Lower lobe of right lung (tissue), 2 donors: ENCODE results near the gene TES. TPM values are rescaled to one million over a fixed set of nuclear protein-coding genes. Genes with fewer than 3 reads are reported as not detected.

Experiments
- ATAC-seq, 2 donors: fragments of 200-7000 bp; cut with Tn5 transposase; one replicate each; pipeline ENCODE4 v1.9.1; 2020 to 2022; ENCODE audit warnings: mild to moderate bottlenecking in 2 of 2, moderate library complexity in 2 of 2
- DNase-seq: peaks from one replicate; pipeline ENCODE4 v3.0.0-alpha.2; 2020
- H3K27ac ChIP-seq: fragments of 200-600 bp; one replicate; pipeline ENCODE4 v1.8.0; 2022
- H3K27me3 ChIP-seq: fragments of 200-600 bp; one replicate; pipeline ENCODE4 v1.8.0; 2022; ENCODE audit warnings: low read depth
- H3K36me3 ChIP-seq: fragments of 200-600 bp; one replicate; pipeline ENCODE4 v1.8.0; 2022; ENCODE audit warnings: mild to moderate bottlenecking
- H3K4me1 ChIP-seq: fragments of 200-600 bp; one replicate; pipeline ENCODE4 v1.8.0; 2022
- H3K4me3 ChIP-seq: fragments of 200-600 bp; one replicate; pipeline ENCODE4 v1.8.0; 2022; ENCODE audit warnings: mild to moderate bottlenecking
- H3K9me3 ChIP-seq: fragments of 200-600 bp; one replicate; pipeline ENCODE4 v1.8.0; 2022
- CTCF ChIP-seq: fragments of 200-600 bp; IDR thresholded peaks from one replicate; pipeline ENCODE4 v1.8.0; 2022; ENCODE audit warnings: antibody characterized with exemption, mild to moderate bottlenecking
- intact Hi-C: fragments of 100-400 bp; cut with DNase I; formaldehyde crosslinking; loops from one replicate; pipeline ENCODE4 v1.11.0; 2022
- total RNA-seq: library from RNA; stranded (reverse); fragmentation: NEBNext Ultra II Directional; extraction: Animal tissue kit (Norgen Biotek cat#: 25700); gene quantifications from one replicate; pipeline ENCODE4 v1.2.1, GENCODE V29; 2021
- donor health status: DM: no; HTN: yes; CAD: no; lungs with severe emphysema.

The TES gene
- total RNA-seq, 1 donor from 2014 or later = 74.5 TPM

DNA sequence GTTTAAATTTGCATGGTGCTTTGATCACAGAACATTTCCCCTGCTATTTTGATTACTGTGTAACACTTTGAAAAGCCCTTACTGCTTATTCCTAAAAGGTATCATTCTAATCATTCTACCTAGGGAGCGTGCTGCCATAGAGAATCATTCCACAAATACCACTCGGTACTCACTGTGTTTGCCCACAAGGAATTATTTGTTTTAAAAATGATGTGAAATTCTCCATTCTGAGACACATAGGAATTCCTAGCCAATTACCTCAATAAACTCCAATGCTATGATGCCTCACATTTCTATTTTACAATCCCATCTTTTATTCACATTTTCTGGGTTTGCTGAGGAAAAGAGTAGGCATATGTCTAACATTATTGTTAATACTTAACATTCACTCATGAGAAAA lies 16.2 kb upstream of the TES start:
- H3K4me3 ChIP-seq = no peak overlapping the region
- H3K27me3 ChIP-seq = no peaks in the 10 kb centered on the region
- no peaks in the 10 kb centered on the region for H3K9me3 ChIP-seq
- intact Hi-C loops = no loop called here
- ATAC-seq = peak in 1 of 2 donors; percentile 58
- no peak overlapping the region for H3K27ac ChIP-seq
- no peaks in the 10 kb centered on the region for H3K4me1 ChIP-seq
- DNase-seq = no peak
- TF ChIP-seq CTCF = no peak
- no peaks in the 10 kb centered on the region for H3K36me3 ChIP-seq

DNA sequence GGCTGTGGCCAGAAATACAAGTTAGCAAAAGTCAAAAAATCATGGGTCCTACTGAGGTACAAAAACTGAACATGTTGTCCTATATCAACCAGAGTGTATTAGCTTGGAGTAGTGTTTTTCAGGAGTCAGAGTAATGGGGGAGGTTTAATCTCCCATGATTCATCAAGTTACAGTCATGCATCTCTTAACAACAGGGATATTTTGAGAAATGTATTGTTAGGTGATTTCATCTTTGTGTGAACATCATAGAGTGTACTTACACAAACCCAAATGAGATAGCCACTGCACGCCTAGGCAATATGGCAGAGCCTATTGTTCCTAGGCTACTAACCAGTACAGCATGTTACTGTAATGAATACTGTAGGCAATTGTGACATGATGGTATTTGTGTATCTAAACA lies 14.9 kb upstream of the TES start:
- Histone ChIP-seq H3K27ac (no peak overlapping the region), H3K4me1 (no peaks in the 10 kb centered on the region), H3K36me3 (no peaks in the 10 kb centered on the region), H3K27me3 (no peaks in the 10 kb centered on the region), H3K4me3 (no peak overlapping the region), H3K9me3 (no peaks in the 10 kb centered on the region)
- ATAC-seq (no peak), DNase-seq (no peak)
- TF ChIP-seq CTCF = no peak
- intact Hi-C loops = no loop called here

DNA sequence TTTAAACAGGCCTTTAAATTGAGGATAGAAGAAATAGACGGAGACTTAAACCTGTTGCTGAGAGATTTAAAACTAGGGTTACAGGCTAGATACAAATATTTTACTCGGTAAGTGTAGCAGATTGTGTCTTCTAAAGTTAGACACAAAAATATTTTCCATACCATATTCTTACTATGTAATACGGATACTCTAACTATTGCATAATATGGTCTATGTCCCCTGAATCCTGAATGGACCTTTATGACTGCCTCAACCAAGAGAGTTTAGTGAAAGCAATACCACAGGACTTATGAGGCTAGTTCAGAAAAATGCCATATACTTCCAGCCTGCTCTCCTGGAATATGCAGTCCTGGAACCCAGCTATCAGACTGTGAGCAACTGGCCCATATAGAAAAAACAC lies 13.4 kb upstream of the TES start:
- H3K4me3 ChIP-seq = no peak overlapping the region
- no peak for ATAC-seq
- H3K36me3 ChIP-seq = no peaks in the 10 kb centered on the region
- TF ChIP-seq CTCF = no peak
- H3K4me1 ChIP-seq = no peaks in the 10 kb centered on the region
- intact Hi-C loops = no loop called here
- no peak for DNase-seq
- no peaks in the 10 kb centered on the region for H3K9me3 ChIP-seq
- no peaks in the 10 kb centered on the region for H3K27me3 ChIP-seq
- no peak overlapping the region for H3K27ac ChIP-seq

DNA sequence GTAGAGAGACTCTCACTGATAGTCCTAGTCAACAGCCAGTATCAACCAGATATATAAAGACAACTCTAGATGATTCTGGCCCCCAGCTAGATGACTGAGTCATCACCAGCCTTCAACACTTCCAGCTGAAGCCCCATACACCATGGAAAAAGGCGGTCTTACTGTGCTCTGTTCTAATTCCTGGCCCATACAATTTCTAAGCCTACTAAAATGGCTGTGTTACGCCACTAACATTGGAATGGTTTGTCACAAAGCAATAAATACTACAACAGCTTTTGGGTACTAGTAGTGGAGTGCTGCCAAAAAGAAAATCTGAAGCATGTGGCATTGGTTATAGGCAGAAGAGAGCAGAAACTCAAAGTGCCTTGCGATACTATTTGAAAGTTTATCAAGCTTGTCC lies 13.0 kb upstream of the TES start:
- no peaks in the 10 kb centered on the region for H3K4me1 ChIP-seq
- no peak for TF ChIP-seq CTCF

GRCh38 chr7:116198748-116199410 lies 11.5 kb upstream of the TES start:
- Histone ChIP-seq H3K27me3 (no peaks in the 10 kb centered on the region), H3K9me3 (no peaks in the 10 kb centered on the region), H3K36me3 (no peaks in the 10 kb centered on the region), H3K27ac (no peak overlapping the region), H3K4me3 (no peak overlapping the region), H3K4me1 (no peaks in the 10 kb centered on the region)
- no peak for DNase-seq
- no peak for TF ChIP-seq CTCF
- no peak for ATAC-seq
- intact Hi-C loops = no loop called here

More for the DNA sequence above, 13.0 kb upstream of the TES start:
- no peaks in the 10 kb centered on the region for H3K27me3 ChIP-seq
- no peak overlapping the region for H3K4me3 ChIP-seq
- ATAC-seq (no peak), DNase-seq (no peak)
- H3K36me3 ChIP-seq = no peaks in the 10 kb centered on the region
- intact Hi-C loops = no loop called here
- no peak overlapping the region for H3K27ac ChIP-seq
- no peaks in the 10 kb centered on the region for H3K9me3 ChIP-seq

GRCh38 chr7:116200963-116201362 lies 9.4 kb upstream of the TES start:
- intact Hi-C loops = no loop called here
- H3K27ac ChIP-seq = no peak overlapping the region
- no peaks in the 10 kb centered on the region for H3K27me3 ChIP-seq
- H3K9me3 ChIP-seq = no peaks in the 10 kb centered on the region
- no peak overlapping the region for H3K4me3 ChIP-seq
- TF ChIP-seq CTCF = no peak
- no peak for ATAC-seq
- H3K4me1 ChIP-seq = no peaks in the 10 kb centered on the region
- no peak for DNase-seq
- no peaks in the 10 kb centered on the region for H3K36me3 ChIP-seq
